NB4 (cell line): ENCODE results near the gene ALDH5A1.

Source experiments
- CTCF ChIP-seq: IDR thresholded peaks from one replicate; pipeline ENCODE4 v1.5.1; 2012; ENCODE audit warnings: low read depth, low read length
- MAX ChIP-seq: IDR thresholded peaks from 2 replicates; pipeline ENCODE4 v1.6.1; 2011; ENCODE audit warnings: low read depth, low read length
- MYC ChIP-seq: IDR thresholded peaks from 2 replicates; pipeline ENCODE4 v1.6.1; 2011; ENCODE audit warnings: low read depth, low read length
- POLR2A ChIP-seq: IDR thresholded peaks from 2 replicates; pipeline ENCODE4 v1.6.1; 2011; ENCODE audit warnings: mild to moderate bottlenecking; ENCODE audit not compliant: insufficient read length; ENCODE audit errors: extremely low read depth

- TF ChIP-seq CTCF: no peak
- TF ChIP-seq MAX: no peak
- no peak for TF ChIP-seq POLR2A
- TF ChIP-seq MYC: no peak
Observed at GRCh38 chr6:24460966-24461365, 33.8 kb upstream of the ALDH5A1 start.
